Caco-2 (cell line): ENCODE results near the gene HIVEP3. TPM values are rescaled to one million over a fixed set of nuclear protein-coding genes. Genes with fewer than 3 reads are reported as not detected.

ENCODE experiments used
- BruUV-seq: library from RNA; stranded (reverse); fragments of 400-500 nt; replicated peaks from 2 replicates; lab custom pipeline; 2021; lab: Mats Ljungman, UMichigan
- CTCF ChIA-PET: fragments of 300-600 bp; sonication (Branson Sonifier 250); formaldehyde crosslinking; loops from one replicate; lab custom pipeline; 2022; ENCODE audit warnings: antibody characterized with exemption; lab: Charles Lee
- POLR2A ChIA-PET: fragments of 300-600 bp; sonication (Branson Sonifier 250); formaldehyde crosslinking; loops from one replicate; lab custom pipeline; 2022; ENCODE audit warnings: antibody characterized with exemption; lab: Charles Lee
- DNase-seq, 2 experiments: peaks; one replicate each; pipeline versions ENCODE4 v3.0.0 to v3.0.0-alpha.2; 2020 to 2022
- H3K27me3 ChIP-seq: replicated peaks from 2 replicates; pipeline ENCODE4 v1.6.0; 2011; ENCODE audit warnings: low read length; ENCODE audit not compliant: control insufficient read depth, insufficient read depth
- H3K36me3 ChIP-seq: 2 replicates; pipeline ENCODE4 v1.5.1; 2011; ENCODE audit warnings: low read length; ENCODE audit not compliant: control insufficient read depth, insufficient read depth
- H3K4me1 ChIP-seq: fragments of 250-450 bp; sonication (Bioruptor Pico); 2 replicates; pipeline ENCODE4 v1.5.1; 2020; ENCODE audit warnings: mild to moderate bottlenecking
- H3K4me3 ChIP-seq: 2 replicates; pipeline ENCODE4 v1.5.1; 2011; ENCODE audit warnings: low read depth, mild to moderate bottlenecking, control low read depth, low read length
- H3K9me3 ChIP-seq: fragments of 250-450 bp; sonication (Bioruptor Pico); 2 replicates; pipeline ENCODE4 v1.5.1; 2020; ENCODE audit warnings: mild to moderate bottlenecking, moderate library complexity
- H3K27ac Mint-ChIP-seq: one replicate; pipeline ENCODE4 v1.8.0; 2022; ENCODE audit warnings: mixed read lengths; ENCODE audit not compliant: unreplicated experiment
- H3K27me3 Mint-ChIP-seq: one replicate; pipeline ENCODE4 v1.8.0; 2022; ENCODE audit warnings: mixed read lengths; ENCODE audit not compliant: insufficient read depth, unreplicated experiment
- H3K36me3 Mint-ChIP-seq: one replicate; pipeline ENCODE4 v1.8.0; 2022; ENCODE audit warnings: mild to moderate bottlenecking, mixed read lengths; ENCODE audit not compliant: insufficient read depth, unreplicated experiment
- H3K4me1 Mint-ChIP-seq: one replicate; pipeline ENCODE4 v1.8.0; 2022; ENCODE audit warnings: low read depth, mixed read lengths; ENCODE audit not compliant: unreplicated experiment
- H3K4me3 Mint-ChIP-seq: one replicate; pipeline ENCODE4 v1.8.0; 2022; ENCODE audit warnings: mild to moderate bottlenecking, moderate library complexity, mixed read lengths; ENCODE audit not compliant: unreplicated experiment
- H3K9me3 Mint-ChIP-seq: one replicate; pipeline ENCODE4 v1.8.0; 2022; ENCODE audit warnings: mixed read lengths; ENCODE audit not compliant: unreplicated experiment
- CTCF ChIP-seq, 2 experiments: fragments of 200-600 bp in 1 of 2; IDR thresholded peaks; 1 replicate in 1 of 2; 2 replicates in 1 of 2; pipeline versions ENCODE4 v1.5.1 to v1.8.0; 2011 to 2022; ENCODE audit warnings: antibody characterized with exemption in 1 of 2, control low read depth in 1 of 2, inconsistent platforms in 1 of 2, low read depth in 1 of 2, low read length in 1 of 2, mild to moderate bottlenecking in 1 of 2, moderate library complexity in 1 of 2; ENCODE audit not compliant: insufficient read depth in 1 of 2, severe bottlenecking in 1 of 2, unreplicated experiment in 1 of 2
- intact Hi-C: fragments of 100-400 bp; cut with micrococcal nuclease; formaldehyde crosslinking; loops from one replicate; pipeline ENCODE4 v1.10.0; 2022; ENCODE audit not compliant: unreplicated experiment
- total RNA-seq: library from RNA; stranded (reverse); gene quantifications from 2 replicates; pipeline ENCODE4 v1.2.3, GENCODE V29; 2022

The HIVEP3 gene
- total RNA-seq, 1 experiment from 2014 or later, result 0.25 TPM

- H3K27ac Mint-ChIP-seq, result no peak overlapping the region
- Histone ChIP-seq H3K4me3 (no peak overlapping the region), H3K36me3 (no peaks in the 10 kb centered on the region), H3K9me3 (no peaks in the 10 kb centered on the region), H3K4me1 (no peaks in the 10 kb centered on the region), H3K27me3 (no peaks in the 10 kb centered on the region)
- H3K9me3 Mint-ChIP-seq, result no peaks in the 10 kb centered on the region
- no peak overlapping the region for H3K4me3 Mint-ChIP-seq
- H3K27me3 Mint-ChIP-seq, result peaks cover 2% of the 10 kb centered on the region
- H3K36me3 Mint-ChIP-seq, result no peaks in the 10 kb centered on the region
- intact Hi-C loops, result no loop called here
- POLR2A ChIA-PET, result no interaction called here
- H3K4me1 Mint-ChIP-seq, result no peaks in the 10 kb centered on the region
- DNase-seq, result no peak
- no TSS peak for BruUV-seq
- CTCF ChIA-PET, result no interaction called here
- TF ChIP-seq CTCF (IDR thresholded peaks at IDR 0.05; ENCODE audit: insufficient read depth in 1 of 2, low read depth in 1 of 2, low read length in 1 of 2, severe bottlenecking in 1 of 2, unreplicated experiment in 1 of 2), result no peak
Measured at GRCh38 chr1:41691424-41691823, 227.3 kb downstream of the HIVEP3 start.

DNA sequence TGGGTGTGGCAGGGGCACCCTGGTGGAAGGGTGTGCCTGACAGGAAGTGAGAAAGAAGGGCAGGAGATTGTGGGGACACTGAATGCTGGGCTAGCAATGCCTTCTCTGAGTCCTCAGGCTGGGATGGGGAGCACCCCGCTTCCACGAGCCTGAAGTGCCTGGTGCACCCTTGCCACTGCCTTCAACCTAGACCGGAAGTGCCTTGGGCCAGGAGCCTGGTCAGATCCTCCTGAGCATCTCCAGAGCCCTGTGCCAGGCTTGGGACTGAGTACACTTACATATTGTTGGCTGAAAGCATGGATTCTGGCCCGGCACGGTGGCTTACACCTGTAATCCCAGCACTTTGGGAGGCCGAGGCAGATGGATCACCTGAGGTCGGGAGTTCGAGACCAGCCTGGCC, 228.4 kb downstream of the HIVEP3 start:
- no TSS peak for BruUV-seq
- H3K36me3 ChIP-seq, result no peaks in the 10 kb centered on the region
- Mint-ChIP-seq H3K36me3 (no peaks in the 10 kb centered on the region), H3K4me1 (no peaks in the 10 kb centered on the region), H3K27ac (no peak overlapping the region), H3K9me3 (no peaks in the 10 kb centered on the region), H3K27me3 (peaks cover 2% of the 10 kb centered on the region), H3K4me3 (no peak overlapping the region)
- CTCF ChIA-PET, result no interaction called here
- H3K9me3 ChIP-seq, result no peaks in the 10 kb centered on the region
- no peaks in the 10 kb centered on the region for H3K27me3 ChIP-seq
- DNase-seq, result no peak
- TF ChIP-seq CTCF (IDR thresholded peaks at IDR 0.05; ENCODE audit: insufficient read depth in 1 of 2, low read depth in 1 of 2, low read length in 1 of 2, severe bottlenecking in 1 of 2, unreplicated experiment in 1 of 2), result no peak
- H3K4me3 ChIP-seq, result no peak overlapping the region
- POLR2A ChIA-PET, result no interaction called here
- H3K4me1 ChIP-seq, result no peaks in the 10 kb centered on the region
- intact Hi-C loops, result no loop called here

GRCh38 chr1:41689558-41689981, 229.2 kb downstream of the HIVEP3 start:
- H3K4me3 ChIP-seq, result no peak overlapping the region
- H3K4me1 ChIP-seq, result no peaks in the 10 kb centered on the region
- no peaks in the 10 kb centered on the region for H3K9me3 Mint-ChIP-seq
- ChIA-PET CTCF (no interaction called here), POLR2A (no interaction called here)
- BruUV-seq, result no TSS peak
- H3K4me1 Mint-ChIP-seq, result no peaks in the 10 kb centered on the region
- intact Hi-C loops, result no loop called here
- H3K27ac Mint-ChIP-seq, result no peak overlapping the region
- no peak for TF ChIP-seq CTCF (IDR thresholded peaks at IDR 0.05; ENCODE audit: insufficient read depth in 1 of 2, low read depth in 1 of 2, low read length in 1 of 2, severe bottlenecking in 1 of 2, unreplicated experiment in 1 of 2)
- no peaks in the 10 kb centered on the region for H3K27me3 ChIP-seq
- H3K9me3 ChIP-seq, result no peaks in the 10 kb centered on the region
- H3K36me3 Mint-ChIP-seq, result no peaks in the 10 kb centered on the region
- H3K4me3 Mint-ChIP-seq, result no peak overlapping the region
- H3K36me3 ChIP-seq, result no peaks in the 10 kb centered on the region
- H3K27me3 Mint-ChIP-seq, result peaks cover 2% of the 10 kb centered on the region
- no peak for DNase-seq
